ENCODE measurements around the gene ACTL9.

ACTL9 gene

DNA sequence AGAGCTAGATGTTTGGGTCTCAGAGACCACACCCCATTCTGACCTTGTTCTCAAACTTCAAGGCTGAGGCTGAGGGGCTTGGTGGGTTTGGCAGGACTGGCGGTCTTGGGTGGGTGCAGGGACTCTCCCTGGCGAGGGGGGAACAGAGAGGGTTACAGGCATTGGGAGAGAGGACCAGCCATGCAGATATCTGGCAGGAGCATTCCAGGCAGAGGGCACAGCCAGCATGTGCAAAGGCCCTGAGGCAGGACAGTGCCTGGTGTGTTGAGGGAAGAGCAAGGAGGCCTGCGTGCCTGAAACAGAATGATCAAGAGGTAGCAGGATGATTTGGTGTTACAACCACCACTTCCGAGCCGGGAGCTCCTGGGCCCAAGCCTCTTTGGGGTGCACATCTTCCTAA lies 40.7 kb downstream of the ACTL9 start:
- H3K4me3 ChIP-seq (replicated peaks; ENCODE audit: insufficient read depth, low read length) = no peak overlapping the region
- TF ChIP-seq, protein P1, sequence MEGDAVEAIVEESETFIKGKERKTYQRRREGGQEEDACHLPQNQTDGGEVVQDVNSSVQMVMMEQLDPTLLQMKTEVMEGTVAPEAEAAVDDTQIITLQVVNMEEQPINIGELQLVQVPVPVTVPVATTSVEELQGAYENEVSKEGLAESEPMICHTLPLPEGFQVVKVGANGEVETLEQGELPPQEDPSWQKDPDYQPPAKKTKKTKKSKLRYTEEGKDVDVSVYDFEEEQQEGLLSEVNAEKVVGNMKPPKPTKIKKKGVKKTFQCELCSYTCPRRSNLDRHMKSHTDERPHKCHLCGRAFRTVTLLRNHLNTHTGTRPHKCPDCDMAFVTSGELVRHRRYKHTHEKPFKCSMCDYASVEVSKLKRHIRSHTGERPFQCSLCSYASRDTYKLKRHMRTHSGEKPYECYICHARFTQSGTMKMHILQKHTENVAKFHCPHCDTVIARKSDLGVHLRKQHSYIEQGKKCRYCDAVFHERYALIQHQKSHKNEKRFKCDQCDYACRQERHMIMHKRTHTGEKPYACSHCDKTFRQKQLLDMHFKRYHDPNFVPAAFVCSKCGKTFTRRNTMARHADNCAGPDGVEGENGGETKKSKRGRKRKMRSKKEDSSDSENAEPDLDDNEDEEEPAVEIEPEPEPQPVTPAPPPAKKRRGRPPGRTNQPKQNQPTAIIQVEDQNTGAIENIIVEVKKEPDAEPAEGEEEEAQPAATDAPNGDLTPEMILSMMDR (IDR thresholded peaks at IDR 0.05; ENCODE audit: insufficient read depth, low read length) = no peak
- TF ChIP-seq POLR2AphosphoS5 (IDR thresholded peaks at IDR 0.05; ENCODE audit: low read depth) (no peak), SPI1 (IDR thresholded peaks at IDR 0.05; ENCODE audit: borderline replicate concordance, low read depth) (no peak), GABPA (IDR thresholded peaks at IDR 0.05; ENCODE audit: low read depth) (no peak)
- TF ChIP-seq, protein P2, sequence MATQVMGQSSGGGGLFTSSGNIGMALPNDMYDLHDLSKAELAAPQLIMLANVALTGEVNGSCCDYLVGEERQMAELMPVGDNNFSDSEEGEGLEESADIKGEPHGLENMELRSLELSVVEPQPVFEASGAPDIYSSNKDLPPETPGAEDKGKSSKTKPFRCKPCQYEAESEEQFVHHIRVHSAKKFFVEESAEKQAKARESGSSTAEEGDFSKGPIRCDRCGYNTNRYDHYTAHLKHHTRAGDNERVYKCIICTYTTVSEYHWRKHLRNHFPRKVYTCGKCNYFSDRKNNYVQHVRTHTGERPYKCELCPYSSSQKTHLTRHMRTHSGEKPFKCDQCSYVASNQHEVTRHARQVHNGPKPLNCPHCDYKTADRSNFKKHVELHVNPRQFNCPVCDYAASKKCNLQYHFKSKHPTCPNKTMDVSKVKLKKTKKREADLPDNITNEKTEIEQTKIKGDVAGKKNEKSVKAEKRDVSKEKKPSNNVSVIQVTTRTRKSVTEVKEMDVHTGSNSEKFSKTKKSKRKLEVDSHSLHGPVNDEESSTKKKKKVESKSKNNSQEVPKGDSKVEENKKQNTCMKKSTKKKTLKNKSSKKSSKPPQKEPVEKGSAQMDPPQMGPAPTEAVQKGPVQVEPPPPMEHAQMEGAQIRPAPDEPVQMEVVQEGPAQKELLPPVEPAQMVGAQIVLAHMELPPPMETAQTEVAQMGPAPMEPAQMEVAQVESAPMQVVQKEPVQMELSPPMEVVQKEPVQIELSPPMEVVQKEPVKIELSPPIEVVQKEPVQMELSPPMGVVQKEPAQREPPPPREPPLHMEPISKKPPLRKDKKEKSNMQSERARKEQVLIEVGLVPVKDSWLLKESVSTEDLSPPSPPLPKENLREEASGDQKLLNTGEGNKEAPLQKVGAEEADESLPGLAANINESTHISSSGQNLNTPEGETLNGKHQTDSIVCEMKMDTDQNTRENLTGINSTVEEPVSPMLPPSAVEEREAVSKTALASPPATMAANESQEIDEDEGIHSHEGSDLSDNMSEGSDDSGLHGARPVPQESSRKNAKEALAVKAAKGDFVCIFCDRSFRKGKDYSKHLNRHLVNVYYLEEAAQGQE (IDR thresholded peaks at IDR 0.05; ENCODE audit: insufficient replicate concordance, low read depth) = no peak
- no peaks in the 10 kb centered on the region for H3K27me3 ChIP-seq (ENCODE audit: insufficient read depth, poor library complexity, severe bottlenecking)
- no peak for DNase-seq (ENCODE audit: low read depth in 1 of 2, low spot score in 1 of 2)
- H3K27ac ChIP-seq (replicated peaks) = no peak overlapping the region

- no peaks in the 10 kb centered on the region for H3K27me3 ChIP-seq (ENCODE audit: insufficient read depth, poor library complexity, severe bottlenecking)
- TF ChIP-seq POLR2AphosphoS5 (IDR thresholded peaks at IDR 0.05; ENCODE audit: low read depth) (no peak), SPI1 (IDR thresholded peaks at IDR 0.05; ENCODE audit: borderline replicate concordance, low read depth) (no peak), GABPA (IDR thresholded peaks at IDR 0.05; ENCODE audit: low read depth) (no peak)
- TF ChIP-seq, protein P1 (IDR thresholded peaks at IDR 0.05; ENCODE audit: insufficient read depth, low read length) = no peak
- TF ChIP-seq, protein P2 (IDR thresholded peaks at IDR 0.05; ENCODE audit: insufficient replicate concordance, low read depth) = no peak
- DNase-seq (ENCODE audit: low read depth in 1 of 2, low spot score in 1 of 2) = no peak
- H3K27ac ChIP-seq (replicated peaks) = no peak overlapping the region
- no peak overlapping the region for H3K4me3 ChIP-seq (replicated peaks; ENCODE audit: insufficient read depth, low read length)
Measured at GRCh38 chr19:8655340-8655709, 43.3 kb downstream of the ACTL9 start.

DNA sequence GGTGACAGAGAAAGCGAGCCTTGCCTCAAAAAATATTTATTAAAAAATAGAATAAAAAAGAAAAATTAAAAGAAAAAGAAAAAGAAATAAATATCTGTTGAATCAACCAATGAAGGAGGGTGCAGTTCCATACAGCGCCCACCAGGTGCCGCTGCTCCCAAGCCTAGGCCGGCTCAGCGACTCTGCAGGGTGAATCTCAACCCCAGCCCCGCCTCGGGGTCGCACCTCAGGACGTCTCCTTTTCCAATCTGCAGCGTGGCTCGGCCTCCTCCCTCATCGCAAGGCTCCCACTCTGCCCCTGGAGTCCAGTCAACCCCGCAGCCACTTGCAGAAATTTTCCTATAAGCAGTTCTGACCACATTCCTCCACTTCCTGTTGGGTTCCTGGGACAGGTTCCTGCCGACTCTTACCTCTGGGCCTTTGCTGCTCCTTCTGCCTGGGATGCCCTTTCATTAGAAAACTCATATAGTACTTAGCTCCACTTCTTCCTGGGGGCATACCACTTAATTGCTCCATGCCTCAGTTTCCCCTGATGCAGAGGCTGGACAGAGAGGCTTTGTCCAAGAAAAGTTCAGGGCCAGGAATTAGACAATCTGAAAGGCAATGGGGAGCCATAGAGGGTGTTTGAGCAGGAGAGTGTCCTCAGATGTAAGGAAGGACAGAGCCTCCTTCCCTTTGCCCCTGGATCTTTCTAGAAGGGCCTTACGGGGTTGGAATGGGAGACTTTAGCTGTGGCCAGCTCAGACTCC lies 43.8 kb downstream of the ACTL9 start:
- no peak overlapping the region for H3K27ac ChIP-seq (replicated peaks)
- H3K27me3 ChIP-seq (ENCODE audit: insufficient read depth, poor library complexity, severe bottlenecking) = no peaks in the 10 kb centered on the region
- DNase-seq (ENCODE audit: low read depth in 1 of 2, low spot score in 1 of 2) = peak; percentile 53 to 63
- no peak for TF ChIP-seq GABPA (IDR thresholded peaks at IDR 0.05; ENCODE audit: low read depth)
- TF ChIP-seq SPI1 (IDR thresholded peaks at IDR 0.05; ENCODE audit: borderline replicate concordance, low read depth) = peak; percentile 63; the same call in 1 of the 2 replicates
- TF ChIP-seq, protein P1 (IDR thresholded peaks at IDR 0.05; ENCODE audit: insufficient read depth, low read length) = peak; percentile 67
- peak overlapping the region; percentile 22 for H3K4me3 ChIP-seq (replicated peaks; ENCODE audit: insufficient read depth, low read length)

All from HL-60 (cell line).